Measurements from ENCODE around the gene NARS2. TPM values are rescaled to one million over a fixed set of nuclear protein-coding genes. Genes with fewer than 3 reads are reported as not detected.
"Not testable (repeated sequence)": the region's sequence is repeated elsewhere in the genome, so short reads cannot be mapped to it uniquely, and the experiment has no call there.

The NARS2 gene
- total RNA-seq, 1 experiment from 2014 or later: 27.6 TPM

DNA sequence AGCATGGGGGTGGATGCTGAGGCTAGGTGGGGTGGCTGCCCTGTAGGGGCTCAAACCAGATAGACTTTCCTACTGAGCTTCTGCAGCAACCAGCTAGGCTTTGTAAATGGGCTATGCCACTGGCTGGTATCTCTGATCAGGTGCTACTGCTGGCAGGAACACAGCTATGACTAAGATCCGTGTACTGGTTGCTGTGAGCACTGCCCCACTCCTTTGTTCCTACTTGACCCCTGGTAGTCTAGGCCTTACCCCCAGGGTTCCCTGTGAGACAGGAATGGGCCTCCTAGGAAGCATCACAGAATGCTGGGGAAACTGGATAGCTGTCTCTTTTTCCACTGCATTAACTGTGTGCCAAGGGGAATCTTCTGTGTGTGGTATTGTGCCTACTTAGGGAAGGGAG is 98.6 kb downstream of the NARS2 start:
- H3K9me3 ChIP-seq: no peaks in the 10 kb centered on the region
- no peaks in the 10 kb centered on the region for H3K27me3 ChIP-seq
- DNase-seq: no peak
- H3K4me3 ChIP-seq: no peak overlapping the region
- H3K36me3 ChIP-seq: peaks cover 5% of the 10 kb centered on the region; the same call in 1 of the 2 replicates

GRCh38 chr11:78474451-78474850 is 100.2 kb downstream of the NARS2 start:
- no peak overlapping the region for H3K4me3 ChIP-seq
- DNase-seq: no peak
- H3K27me3 ChIP-seq: no peaks in the 10 kb centered on the region
- no peaks in the 10 kb centered on the region for H3K9me3 ChIP-seq
- peaks cover 5% of the 10 kb centered on the region; the same call in 1 of the 2 replicates for H3K36me3 ChIP-seq

DNA sequence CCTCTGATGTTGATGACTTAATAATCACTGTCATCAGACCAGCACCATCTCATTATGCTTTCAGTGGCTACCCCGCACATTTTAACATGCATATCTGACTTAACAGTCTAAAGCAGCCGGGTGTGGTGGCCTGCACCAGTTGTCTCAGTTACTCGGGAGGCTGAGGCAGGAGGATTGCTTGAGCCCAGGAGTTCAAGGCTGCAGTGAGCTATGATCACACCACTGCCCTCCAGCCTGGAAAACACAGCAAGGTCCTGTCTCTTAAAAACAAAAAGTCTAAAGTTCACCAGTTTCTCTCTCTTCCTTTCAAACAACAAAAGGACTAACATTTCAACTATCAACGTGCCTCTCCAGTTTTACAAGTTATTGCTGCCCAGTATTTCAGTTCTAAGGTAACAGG is 101.8 kb downstream of the NARS2 start:
- no peak for DNase-seq
- Histone ChIP-seq H3K27me3 (no peaks in the 10 kb centered on the region), H3K4me3 (no peak overlapping the region), H3K36me3 (no peaks in the 10 kb centered on the region; the same call in 1 of the 2 replicates), H3K9me3 (no peaks in the 10 kb centered on the region)

DNA sequence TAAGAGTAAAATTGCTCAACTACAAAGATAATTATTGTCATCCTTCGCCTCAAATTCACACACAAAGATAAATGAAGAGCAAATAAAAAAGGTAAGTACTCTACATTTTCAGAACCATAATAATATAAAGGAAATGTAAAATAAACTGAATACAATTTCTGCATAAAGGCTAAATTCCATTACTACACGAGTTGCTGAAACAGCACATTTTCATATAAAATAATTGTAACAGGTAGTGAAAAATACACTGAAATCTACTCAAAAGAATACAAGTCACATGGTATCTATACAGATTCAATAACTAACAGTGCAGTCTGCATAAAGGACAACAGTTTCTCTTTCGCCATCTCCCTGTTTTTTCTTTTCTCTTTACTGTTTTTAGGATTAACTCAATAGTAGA is 102.3 kb downstream of the NARS2 start:
- H3K36me3 ChIP-seq: no peaks in the 10 kb centered on the region; the same call in 1 of the 2 replicates
- no peak overlapping the region for H3K4me3 ChIP-seq
- H3K27me3 ChIP-seq: no peaks in the 10 kb centered on the region
- no peak for DNase-seq
- no peaks in the 10 kb centered on the region for H3K9me3 ChIP-seq

- Histone ChIP-seq H3K36me3 (no peaks in the 10 kb centered on the region; the same call in 1 of the 2 replicates), H3K9me3 (no peaks in the 10 kb centered on the region), H3K4me3 (no peak overlapping the region), H3K27me3 (no peaks in the 10 kb centered on the region)
- no peak for DNase-seq
These were observed 103.7 kb downstream of the NARS2 start for GRCh38 chr11:78470861-78471442.

DNA sequence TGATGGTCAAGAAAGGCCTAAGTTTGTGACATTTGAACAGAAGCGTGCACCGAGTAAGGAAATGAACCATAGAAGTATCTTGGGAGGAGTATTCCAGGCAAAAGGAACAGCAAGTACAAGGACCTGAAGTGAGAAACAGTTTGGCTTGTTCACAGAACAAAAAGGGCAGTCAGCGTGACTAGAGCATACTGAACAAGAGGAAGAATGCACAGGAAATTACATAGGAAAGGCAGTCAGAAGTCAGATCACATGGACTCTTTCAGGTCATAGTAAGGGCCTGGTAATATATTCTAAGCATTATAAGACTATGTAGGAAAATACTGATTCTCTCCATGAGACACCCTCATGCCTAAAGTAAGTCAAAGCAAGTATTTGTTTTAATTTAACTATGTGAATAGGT is 104.8 kb downstream of the NARS2 start:
- Histone ChIP-seq H3K4me3 (no peak overlapping the region), H3K36me3 (no peaks in the 10 kb centered on the region; the same call in 1 of the 2 replicates), H3K27me3 (no peaks in the 10 kb centered on the region), H3K9me3 (no peaks in the 10 kb centered on the region)
- no peak for DNase-seq

- no peak for DNase-seq
- no peak overlapping the region for H3K4me3 ChIP-seq
- H3K36me3 ChIP-seq: no peaks in the 10 kb centered on the region; the same call in 1 of the 2 replicates
- no peaks in the 10 kb centered on the region for H3K27me3 ChIP-seq
- no peaks in the 10 kb centered on the region for H3K9me3 ChIP-seq
These were observed 106.7 kb downstream of the NARS2 start for GRCh38 chr11:78467931-78468330.

GRCh38 chr11:78467370-78467769 is 107.3 kb downstream of the NARS2 start:
- no peaks in the 10 kb centered on the region for H3K9me3 ChIP-seq
- H3K36me3 ChIP-seq: no peaks in the 10 kb centered on the region; the same call in 1 of the 2 replicates
- H3K27me3 ChIP-seq: no peaks in the 10 kb centered on the region
- no peak for DNase-seq
- no peak overlapping the region for H3K4me3 ChIP-seq

DNA sequence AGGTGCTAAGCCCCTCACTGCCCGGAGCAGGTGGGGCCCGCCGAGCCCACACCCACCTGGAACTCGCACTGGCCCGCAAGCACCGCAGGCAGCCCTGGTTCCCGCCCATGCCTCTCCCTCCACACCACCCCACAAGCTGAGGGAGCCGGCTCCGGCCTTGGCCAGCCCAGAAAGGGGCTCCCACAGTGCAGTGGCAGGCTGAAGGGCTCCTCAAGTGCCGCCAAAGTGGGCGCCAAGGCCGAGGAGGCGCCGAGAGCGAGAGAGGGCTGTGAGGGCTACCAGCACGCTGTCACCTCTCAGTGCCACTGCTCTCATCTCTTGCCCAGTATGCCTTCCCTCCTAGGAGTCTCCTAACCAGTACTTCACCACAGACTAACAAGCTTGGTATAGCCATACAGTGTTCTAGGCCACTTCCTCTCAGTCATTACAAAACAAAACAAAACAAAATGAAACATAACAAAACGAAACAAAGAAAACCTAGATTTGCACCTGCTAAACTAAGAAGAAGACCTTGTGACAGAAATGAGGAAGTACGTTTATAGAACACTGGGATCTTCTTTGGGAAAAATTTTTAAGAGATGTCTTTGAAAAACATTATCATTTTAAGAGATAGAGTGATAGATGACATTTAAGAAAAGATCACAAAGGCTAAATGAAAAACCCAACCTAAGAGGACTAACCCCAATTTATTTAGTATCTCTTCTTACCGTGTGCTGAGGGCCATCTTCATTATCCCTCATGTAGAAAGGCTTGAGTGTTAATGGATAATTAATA is 109.3 kb downstream of the NARS2 start:
- DNase-seq: no peak
- H3K36me3 ChIP-seq: no peaks in the 10 kb centered on the region; the same call in 1 of the 2 replicates

DNA sequence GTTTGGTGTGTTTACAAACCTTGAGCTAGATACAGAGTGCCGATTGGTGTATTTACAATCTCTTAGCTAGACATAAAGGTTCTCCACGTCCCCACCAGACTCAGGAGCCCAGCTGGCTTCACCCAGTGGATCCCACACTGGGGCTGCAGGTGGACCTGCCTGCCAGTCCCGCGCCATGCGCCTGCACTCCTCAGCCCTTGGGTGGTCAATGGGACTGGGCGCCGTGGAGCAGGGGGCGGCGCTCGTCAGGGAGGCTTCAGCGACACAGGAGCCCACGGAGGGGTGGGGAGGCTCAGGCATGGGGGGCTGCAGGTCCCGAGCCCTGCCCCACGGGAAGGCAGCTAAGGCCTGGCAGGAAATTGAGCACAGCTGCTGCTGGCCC is 109.9 kb downstream of the NARS2 start:
- H3K27me3 ChIP-seq, DNase-seq, H3K4me3 ChIP-seq, H3K36me3 ChIP-seq, H3K9me3 ChIP-seq: not testable (repeated sequence)

More for the DNA sequence above, 109.3 kb downstream of the NARS2 start:
- H3K4me3 ChIP-seq: no peak overlapping the region
- no peaks in the 10 kb centered on the region for H3K9me3 ChIP-seq
- no peaks in the 10 kb centered on the region for H3K27me3 ChIP-seq

DNA sequence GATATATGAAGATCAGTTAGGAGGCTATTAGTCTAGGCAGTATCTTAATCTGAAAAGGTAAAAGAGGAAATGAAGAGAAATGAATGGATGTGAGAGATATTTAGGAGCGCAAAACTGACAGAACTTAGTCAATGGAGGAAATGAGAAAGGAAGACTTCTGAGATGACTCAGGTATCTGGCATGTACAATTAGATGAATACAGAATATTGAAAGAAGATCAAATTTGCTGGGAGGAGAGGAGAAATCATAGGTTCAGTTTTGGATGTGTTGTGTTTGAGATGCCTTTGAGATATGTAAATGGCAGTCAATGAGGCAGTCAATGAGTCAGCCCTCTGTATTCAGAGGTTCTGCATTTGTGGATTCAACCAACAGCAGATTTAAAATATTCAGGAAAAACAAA is 114.2 kb downstream of the NARS2 start:
- Histone ChIP-seq H3K27me3 (no peaks in the 10 kb centered on the region), H3K36me3 (peaks cover 2% of the 10 kb centered on the region; the same call in 1 of the 2 replicates), H3K4me3 (no peak overlapping the region), H3K9me3 (no peaks in the 10 kb centered on the region)
- DNase-seq: no peak

DNA sequence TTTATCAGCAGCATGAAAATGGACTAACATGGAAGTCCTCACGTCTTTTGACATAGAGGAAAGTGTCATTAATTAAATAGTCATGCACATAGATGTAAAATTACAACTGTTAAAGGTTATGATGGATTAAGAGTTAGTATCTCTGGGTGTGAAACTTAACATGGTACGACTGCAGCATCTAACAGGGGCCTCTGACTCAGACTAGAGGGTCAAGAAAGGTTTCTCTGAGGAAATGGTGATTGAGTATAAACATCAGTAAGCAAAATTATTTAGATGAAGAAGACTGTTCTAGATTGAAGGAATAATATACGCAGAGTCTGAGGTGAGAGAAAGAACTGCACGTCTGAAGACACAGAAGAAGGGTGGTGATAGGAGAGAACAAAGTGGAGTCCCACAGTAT is 114.9 kb downstream of the NARS2 start:
- Histone ChIP-seq H3K9me3 (no peaks in the 10 kb centered on the region), H3K36me3 (peaks cover 2% of the 10 kb centered on the region; the same call in 1 of the 2 replicates), H3K4me3 (no peak overlapping the region), H3K27me3 (no peaks in the 10 kb centered on the region)
- DNase-seq: no peak

DNA sequence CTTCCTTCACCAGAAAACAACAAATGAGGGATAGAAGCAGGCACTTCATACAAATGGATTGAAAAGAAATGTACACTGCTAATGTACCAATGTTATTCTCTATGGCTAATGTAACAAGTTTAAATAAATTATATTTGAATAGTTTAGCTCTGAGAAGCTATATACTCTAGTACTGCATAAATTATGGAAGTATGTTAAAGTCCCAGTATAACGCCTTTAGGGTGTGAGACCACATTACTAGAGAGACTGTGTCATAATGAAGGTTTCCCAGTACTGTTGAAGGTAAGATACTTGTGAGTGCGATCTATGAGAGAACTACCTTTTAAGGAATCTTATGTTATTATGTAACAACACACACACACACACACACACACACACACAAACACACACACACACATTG is 117.2 kb downstream of the NARS2 start:
- Histone ChIP-seq H3K36me3 (peaks cover 2% of the 10 kb centered on the region; the same call in 1 of the 2 replicates), H3K27me3 (no peaks in the 10 kb centered on the region), H3K9me3 (no peaks in the 10 kb centered on the region), H3K4me3 (no peak overlapping the region)
- no peak for DNase-seq

DNA sequence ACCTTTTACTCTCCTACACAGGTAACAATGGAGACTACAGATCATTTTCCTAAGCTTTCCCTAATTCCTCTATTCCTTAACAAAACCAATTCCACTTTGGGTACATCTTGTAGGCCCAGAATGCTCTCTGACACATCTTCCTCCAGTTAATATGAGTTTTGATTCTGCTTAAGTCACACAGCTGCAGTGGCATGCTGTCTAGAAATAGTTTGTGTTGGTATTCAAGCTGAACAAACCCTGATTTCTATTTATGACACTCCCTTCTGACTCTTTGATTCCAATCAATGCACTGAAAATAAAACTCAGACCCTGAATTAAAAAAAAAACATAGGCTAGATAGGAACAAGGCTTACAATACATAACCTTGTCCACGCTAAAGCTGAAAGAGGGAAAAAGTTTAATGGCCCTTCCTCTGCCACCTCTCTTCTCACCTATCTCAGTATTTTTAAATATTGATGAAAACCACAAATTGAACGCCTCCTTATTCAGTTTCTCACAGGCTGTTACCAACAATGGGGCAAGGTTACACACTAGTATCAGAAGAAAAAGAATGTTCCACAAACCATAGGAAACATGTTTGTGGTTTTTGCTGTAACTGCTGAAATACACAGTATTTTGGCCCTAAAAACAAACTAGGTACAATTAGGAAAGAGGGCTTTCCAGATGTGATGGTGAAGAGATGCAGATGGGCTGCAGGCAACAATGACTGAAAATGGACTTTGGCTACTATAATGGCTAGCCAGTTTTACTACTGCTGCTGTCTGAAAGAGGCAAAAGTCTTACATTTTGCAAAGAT is 121.3 kb downstream of the NARS2 start:
- H3K27me3 ChIP-seq: no peaks in the 10 kb centered on the region
- peaks cover 2% of the 10 kb centered on the region; the same call in 1 of the 2 replicates for H3K36me3 ChIP-seq
- H3K9me3 ChIP-seq: no peaks in the 10 kb centered on the region
- H3K4me3 ChIP-seq: no peak overlapping the region
- DNase-seq: no peak

- H3K9me3 ChIP-seq: no peaks in the 10 kb centered on the region
- no peak overlapping the region for H3K4me3 ChIP-seq
- DNase-seq: no peak
- no peaks in the 10 kb centered on the region for H3K27me3 ChIP-seq
- H3K36me3 ChIP-seq: no peaks in the 10 kb centered on the region; the same call in 1 of the 2 replicates
These were observed 123.1 kb downstream of the NARS2 start for GRCh38 chr11:78451371-78452150.

- DNase-seq: no peak
- Histone ChIP-seq H3K4me3 (no peak overlapping the region), H3K36me3 (no peaks in the 10 kb centered on the region), H3K9me3 (no peaks in the 10 kb centered on the region), H3K27me3 (no peaks in the 10 kb centered on the region)
These were observed 123.8 kb downstream of the NARS2 start for GRCh38 chr11:78450866-78451265.
